Spleen (tissue), 11 donors: ENCODE data around the gene SV2C. TPM values are rescaled to one million over a fixed set of nuclear protein-coding genes. Genes with fewer than 3 reads are reported as not detected.
A peak's percentile ranks its signal among the peaks of the same experiment; 100 is the strongest.

Experiments used
- DNase-seq: peaks from one replicate; pipeline ENCODE4 v3.0.0-alpha.2; 2020
- H3K27ac ChIP-seq, 8 donors: fragments of 200-600 bp; sonication (generic) in 7 of 8; 1 replicate in 4 of 8; 2 replicates in 4 of 8; pipeline versions ENCODE4 v1.5.0 to v1.8.0; 2016 to 2021; ENCODE audit warnings: inconsistent platforms in 4 of 8, mild to moderate bottlenecking in 4 of 8, moderate library complexity in 1 of 8
- H3K27me3 ChIP-seq, 7 donors: fragments of 200-600 bp; sonication (generic) in 6 of 7; replicated peaks in 1 of 7; 1 replicate in 4 of 7; 2 replicates in 3 of 7; pipeline versions ENCODE4 v1.5.0 to v1.8.0; 2016 to 2021; ENCODE audit warnings: inconsistent platforms in 3 of 7, mild to moderate bottlenecking in 1 of 7
- H3K36me3 ChIP-seq, 6 donors: fragments of 200-600 bp; sonication (generic) in 5 of 6; 1 replicate in 4 of 6; 2 replicates in 2 of 6; pipeline versions ENCODE4 v1.5.0 to v1.8.0; 2016 to 2021; ENCODE audit warnings: inconsistent platforms in 2 of 6
- H3K4me1 ChIP-seq, 6 donors: fragments of 200-600 bp; sonication (generic) in 5 of 6; 1 replicate in 3 of 6; 2 replicates in 3 of 6; pipeline versions ENCODE4 v1.5.0 to v1.8.0; 2016 to 2021; ENCODE audit warnings: inconsistent platforms in 3 of 6
- H3K4me3 ChIP-seq, 8 donors: fragments of 200-600 bp; sonication (generic) in 7 of 8; 1 replicate in 4 of 8; 2 replicates in 4 of 8; pipeline versions ENCODE4 v1.5.0 to v1.8.0; 2016 to 2021; ENCODE audit warnings: inconsistent platforms in 4 of 8, mild to moderate bottlenecking in 4 of 8, moderate library complexity in 2 of 8
- H3K9me3 ChIP-seq, 8 donors: fragments of 200-600 bp; sonication (generic) in 7 of 8; 1 replicate in 4 of 8; 2 replicates in 4 of 8; pipeline versions ENCODE4 v1.5.0 to v1.8.0; 2016 to 2021; ENCODE audit warnings: inconsistent platforms in 4 of 8
- POLR2A ChIP-seq, 3 donors: fragments of 450-650 bp; IDR thresholded peaks; one replicate each; pipeline ENCODE4 v1.5.1; 2017; ENCODE audit warnings: antibody characterized with exemption in 3 of 3, mild to moderate bottlenecking in 1 of 3
- POLR2AphosphoS5 ChIP-seq, 3 donors: sonication (generic); formaldehyde crosslinking; IDR thresholded peaks; one replicate each; pipeline ENCODE4 v1.5.1; 2017; ENCODE audit warnings: antibody characterized with exemption in 3 of 3
- WGBS, 5 donors: extraction: QIAGEN DNeasy Blood & Tissue Kit in 3 of 5; methylation state at CpG; one replicate each; pipeline versions ENCODE4 v1.1.5 to v1.1.7; 2013 to 2018; 5-methylcytosine and 5-hydroxymethylcytosine counted together
- intact Hi-C: fragments of 100-400 bp; cut with DNase I; formaldehyde crosslinking; loops from one replicate; pipeline ENCODE4 v1.15.0; 2023; ENCODE audit warnings: low total_unique reads
- polyA plus RNA-seq, 3 donors: library from polyadenylated mRNA; stranded (reverse); fragments of 200-250 nt; gene quantifications; one replicate each; pipeline ENCODE4 v1.2.1, GENCODE V29; 2013
- total RNA-seq, 7 donors: library from RNA; depleted of rRNA in 3 of 7; stranded (reverse); fragments of >200 nt in 3 of 7; fragmentation: NEBNext Ultra II Directional in 4 of 7; extraction: Animal tissue kit (Norgen Biotek cat#: 25700) in 4 of 7; gene quantifications; one replicate each; pipeline versions ENCODE4 v1.1.0 to v1.2.1, GENCODE V29; 2016 to 2021
- TF ChIP-seq, protein P1 (sequence below), 11 experiments: fragments of 200-600 bp in 7 of 11; fragments of 450-650 bp in 4 of 11; sonication (generic) in 4 of 11; IDR thresholded peaks in 8 of 11; conservative IDR thresholded peaks in 3 of 11; 1 replicate in 7 of 11; 2 replicates in 4 of 11; pipeline versions ENCODE4 v1.4.0 to v1.8.0; 2016 to 2021; ENCODE audit warnings: antibody characterized with exemption in 11 of 11, inconsistent platforms in 4 of 11, mild to moderate bottlenecking in 1 of 11
- donor health status: healthy with polysubstance abuse.
- donor health status: DM: no; HTN: no; CAD: no; lungs with moderate emphysema.
- donor health status: DM: no; HTN: no; CAD: no.
- donor health status: Bipolar disorder and iron deficiency.
- donor health status: healthy.
- donor health status: DM: no; HTN: no; CAD: no.
- donor health status: DM: yes; HTN: yes; CAD: no.

The SV2C gene
- total and polyA plus RNA-seq, 10 donors = 0.02 to 0.43 (median 0.11) TPM

DNA sequence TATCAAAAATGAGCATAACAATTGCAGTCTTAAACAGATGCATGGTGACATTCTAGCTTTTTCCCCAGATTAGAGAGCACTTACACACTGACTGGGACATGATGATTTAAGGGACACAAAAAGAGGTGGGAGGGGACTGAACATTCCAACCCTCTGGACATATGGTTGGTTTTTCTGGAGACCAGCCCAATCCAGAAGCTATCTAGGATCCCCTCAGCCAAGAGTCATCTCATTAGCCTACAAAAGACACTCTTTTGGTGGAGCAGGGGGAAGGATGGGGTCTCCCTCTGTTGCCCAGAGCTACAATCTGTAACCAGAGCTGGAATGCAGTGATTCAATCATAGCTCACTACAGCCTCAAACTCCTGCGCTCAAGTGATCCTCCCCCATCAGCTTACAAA is 222.6 kb downstream of the SV2C start:
- Histone ChIP-seq H3K27ac (peak overlapping the region in 4 of 8 donors; percentile 31 to 61 (median 47)), H3K36me3 (no peaks in the 10 kb centered on the region), H3K4me3 (no peak overlapping the region), H3K9me3 (no peaks in the 10 kb centered on the region), H3K4me1 (peaks cover 0 to 30% (median 7%) of the 10 kb centered on the region in 6 donors), H3K27me3 (no peaks in the 10 kb centered on the region)
- no peak for DNase-seq
- intact Hi-C loops = no loop called here
- 82 to 95% (median 87%) methylated on average over 1 of the region's 1 CpG for WGBS, 5 donors
- TF ChIP-seq, protein P1, sequence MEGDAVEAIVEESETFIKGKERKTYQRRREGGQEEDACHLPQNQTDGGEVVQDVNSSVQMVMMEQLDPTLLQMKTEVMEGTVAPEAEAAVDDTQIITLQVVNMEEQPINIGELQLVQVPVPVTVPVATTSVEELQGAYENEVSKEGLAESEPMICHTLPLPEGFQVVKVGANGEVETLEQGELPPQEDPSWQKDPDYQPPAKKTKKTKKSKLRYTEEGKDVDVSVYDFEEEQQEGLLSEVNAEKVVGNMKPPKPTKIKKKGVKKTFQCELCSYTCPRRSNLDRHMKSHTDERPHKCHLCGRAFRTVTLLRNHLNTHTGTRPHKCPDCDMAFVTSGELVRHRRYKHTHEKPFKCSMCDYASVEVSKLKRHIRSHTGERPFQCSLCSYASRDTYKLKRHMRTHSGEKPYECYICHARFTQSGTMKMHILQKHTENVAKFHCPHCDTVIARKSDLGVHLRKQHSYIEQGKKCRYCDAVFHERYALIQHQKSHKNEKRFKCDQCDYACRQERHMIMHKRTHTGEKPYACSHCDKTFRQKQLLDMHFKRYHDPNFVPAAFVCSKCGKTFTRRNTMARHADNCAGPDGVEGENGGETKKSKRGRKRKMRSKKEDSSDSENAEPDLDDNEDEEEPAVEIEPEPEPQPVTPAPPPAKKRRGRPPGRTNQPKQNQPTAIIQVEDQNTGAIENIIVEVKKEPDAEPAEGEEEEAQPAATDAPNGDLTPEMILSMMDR (IDR thresholded peaks at IDR 0.05 in 8 of 11, conservative IDR thresholded peaks at IDR 0.05 in 3 of 11) = no peak
- TF ChIP-seq POLR2AphosphoS5 (IDR thresholded peaks at IDR 0.05) (no peak), POLR2A (IDR thresholded peaks at IDR 0.05) (no peak)

DNA sequence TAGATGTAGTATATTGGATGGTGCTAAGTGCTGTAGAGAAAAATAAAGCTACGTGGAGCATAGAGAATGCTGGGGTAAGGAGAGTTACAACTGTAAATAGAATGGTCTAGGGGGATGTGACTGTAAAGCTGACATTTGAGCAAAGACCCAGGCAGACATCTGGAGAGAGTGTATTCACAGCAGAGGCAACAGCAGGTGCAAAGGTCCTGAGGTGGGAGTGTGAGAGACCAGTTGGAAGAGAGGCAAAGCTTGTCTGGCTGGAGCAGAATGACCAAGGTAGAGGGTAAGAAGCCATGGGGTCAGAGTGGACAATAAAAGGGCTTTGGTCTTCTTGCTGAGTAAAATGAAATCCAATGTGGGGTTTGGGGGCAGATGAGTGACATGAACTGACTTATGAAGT is 227.0 kb downstream of the SV2C start:
- WGBS, 5 donors = 88 to 98% (median 94%) methylated on average over 1 of the region's 1 CpG
- Histone ChIP-seq H3K36me3 (no peaks in the 10 kb centered on the region), H3K9me3 (no peaks in the 10 kb centered on the region), H3K4me1 (peaks cover 0 to 10% (median 0%) of the 10 kb centered on the region in 6 donors), H3K27ac (no peak overlapping the region), H3K4me3 (no peak overlapping the region), H3K27me3 (no peaks in the 10 kb centered on the region)
- TF ChIP-seq POLR2AphosphoS5 (IDR thresholded peaks at IDR 0.05) (no peak), POLR2A (IDR thresholded peaks at IDR 0.05) (no peak)
- TF ChIP-seq, protein P1 (IDR thresholded peaks at IDR 0.05 in 8 of 11, conservative IDR thresholded peaks at IDR 0.05 in 3 of 11) = no peak
- intact Hi-C loops = no loop called here
- DNase-seq = no peak

DNA sequence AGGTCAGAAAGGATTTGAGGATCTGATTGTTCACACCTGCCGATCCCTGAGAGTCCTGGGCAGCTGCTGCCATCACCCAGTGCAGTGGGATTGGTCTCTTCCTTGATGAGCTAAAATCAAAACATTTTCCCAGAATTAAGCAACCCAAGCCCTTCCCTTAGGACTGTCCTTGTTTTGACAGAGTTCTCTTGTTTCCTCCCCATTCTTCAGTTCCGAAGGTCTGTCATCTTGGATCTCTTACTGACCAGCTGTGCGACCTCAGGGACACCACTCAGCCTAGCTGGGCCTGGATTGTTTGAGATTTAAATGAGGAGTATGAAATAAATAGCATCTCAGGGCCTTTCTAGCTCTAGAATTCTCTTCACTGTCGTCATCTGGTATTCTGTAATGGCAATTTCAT is 229.6 kb downstream of the SV2C start:
- no peak for DNase-seq
- Histone ChIP-seq H3K4me1 (no peaks in the 10 kb centered on the region), H3K9me3 (no peaks in the 10 kb centered on the region), H3K27me3 (no peaks in the 10 kb centered on the region), H3K4me3 (no peak overlapping the region), H3K27ac (no peak overlapping the region), H3K36me3 (no peaks in the 10 kb centered on the region)
- WGBS, 5 donors = 66 to 88% (median 80%) methylated on average over 4 of the region's 4 CpGs
- intact Hi-C loops = no loop called here
- TF ChIP-seq, protein P1 (IDR thresholded peaks at IDR 0.05 in 8 of 11, conservative IDR thresholded peaks at IDR 0.05 in 3 of 11) = no peak
- TF ChIP-seq POLR2A (IDR thresholded peaks at IDR 0.05) = no peak
- TF ChIP-seq POLR2AphosphoS5 (IDR thresholded peaks at IDR 0.05) = no peak

DNA sequence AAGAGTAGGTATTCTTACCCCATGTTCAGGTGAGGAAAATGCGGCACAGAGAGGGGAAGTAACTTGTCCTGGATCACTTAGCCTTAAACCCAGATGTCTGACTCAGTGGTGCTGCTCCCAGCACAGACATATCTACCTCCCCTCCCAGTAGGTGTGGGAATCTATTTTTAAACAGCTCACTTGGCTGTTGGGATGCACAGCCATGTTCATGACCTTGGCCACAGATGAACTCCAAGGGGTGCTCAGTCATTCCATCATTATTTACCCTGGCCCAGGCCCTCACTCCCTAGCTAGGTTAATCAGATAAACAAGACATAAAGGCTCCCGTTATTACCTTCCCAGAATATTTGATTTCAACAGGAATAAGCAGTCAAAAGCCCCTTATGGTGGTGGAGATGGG is 231.5 kb downstream of the SV2C start:
- no peaks in the 10 kb centered on the region for H3K36me3 ChIP-seq
- H3K4me3 ChIP-seq = no peak overlapping the region
- H3K27ac ChIP-seq = no peak overlapping the region
- 82 to 97% (median 90%) methylated on average over 2 of the region's 2 CpGs for WGBS, 5 donors
- H3K9me3 ChIP-seq = no peaks in the 10 kb centered on the region
- TF ChIP-seq, protein P1 (IDR thresholded peaks at IDR 0.05 in 8 of 11, conservative IDR thresholded peaks at IDR 0.05 in 3 of 11) = no peak
- TF ChIP-seq POLR2AphosphoS5 (IDR thresholded peaks at IDR 0.05) = no peak
- H3K4me1 ChIP-seq = no peaks in the 10 kb centered on the region
- DNase-seq = no peak
- intact Hi-C loops = no loop called here
- H3K27me3 ChIP-seq = peaks cover 0 to 4% (median 0%) of the 10 kb centered on the region in 7 donors
